SU-DHL-6 (cell line): ENCODE measurements around the gene KRTAP10-5.
"Not testable (repeated sequence)": the region's sequence is repeated elsewhere in the genome, so short reads cannot be mapped to it uniquely, and the experiment has no call there.

Experiments
- EZH2phosphoT487 ChIP-seq: fragments of 200-600 bp; sonication (generic), shearing (Covaris generic); conservative IDR thresholded peaks from 2 replicates; pipeline ENCODE4 v1.6.1; 2018; ENCODE audit warnings: mild to moderate bottlenecking, antibody characterized with exemption, low read length, moderate library complexity, mixed read lengths
- TF ChIP-seq, protein P1 (sequence below): fragments of 200-600 bp; sonication (generic); IDR thresholded peaks from one replicate; pipeline ENCODE4 v1.5.1; 2017; ENCODE audit warnings: antibody characterized with exemption, mild to moderate bottlenecking, low read length, moderate library complexity; ENCODE audit not compliant: insufficient read depth, poor library complexity, severe bottlenecking

DNA sequence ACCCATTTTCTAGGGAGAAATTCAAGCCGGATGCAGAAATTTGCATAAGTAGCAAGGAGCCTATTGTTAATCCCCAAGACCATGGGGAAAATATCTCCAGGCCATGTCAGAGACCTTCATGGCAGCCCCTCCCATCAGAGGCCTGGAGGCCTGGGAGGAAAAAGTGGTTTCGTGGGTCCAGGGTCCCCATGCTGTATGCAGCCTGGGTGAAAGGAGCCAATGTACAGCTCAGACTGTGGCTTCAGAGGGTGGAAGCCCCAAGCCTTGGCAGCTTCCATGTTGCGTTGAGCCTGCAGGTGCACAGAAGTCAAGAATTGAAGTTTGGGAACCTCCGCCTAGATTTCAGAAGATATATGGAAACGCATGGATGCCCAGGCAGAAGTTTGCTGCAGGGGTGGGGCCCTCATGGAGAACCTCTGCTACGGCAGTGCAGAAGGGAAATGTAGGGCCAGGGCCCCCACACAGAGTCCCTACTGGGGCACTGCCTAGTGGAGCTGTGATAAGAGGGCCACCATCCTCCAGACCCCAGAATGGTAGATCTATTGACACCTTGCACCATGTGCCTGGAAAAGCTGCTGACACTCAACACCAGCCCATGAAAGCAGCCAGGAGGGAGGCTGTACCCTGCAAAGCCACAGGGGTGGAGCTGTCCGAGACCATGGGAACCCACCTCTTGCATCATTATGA is 29.9 kb upstream of the KRTAP10-5 start:
- TF ChIP-seq, protein P1, sequence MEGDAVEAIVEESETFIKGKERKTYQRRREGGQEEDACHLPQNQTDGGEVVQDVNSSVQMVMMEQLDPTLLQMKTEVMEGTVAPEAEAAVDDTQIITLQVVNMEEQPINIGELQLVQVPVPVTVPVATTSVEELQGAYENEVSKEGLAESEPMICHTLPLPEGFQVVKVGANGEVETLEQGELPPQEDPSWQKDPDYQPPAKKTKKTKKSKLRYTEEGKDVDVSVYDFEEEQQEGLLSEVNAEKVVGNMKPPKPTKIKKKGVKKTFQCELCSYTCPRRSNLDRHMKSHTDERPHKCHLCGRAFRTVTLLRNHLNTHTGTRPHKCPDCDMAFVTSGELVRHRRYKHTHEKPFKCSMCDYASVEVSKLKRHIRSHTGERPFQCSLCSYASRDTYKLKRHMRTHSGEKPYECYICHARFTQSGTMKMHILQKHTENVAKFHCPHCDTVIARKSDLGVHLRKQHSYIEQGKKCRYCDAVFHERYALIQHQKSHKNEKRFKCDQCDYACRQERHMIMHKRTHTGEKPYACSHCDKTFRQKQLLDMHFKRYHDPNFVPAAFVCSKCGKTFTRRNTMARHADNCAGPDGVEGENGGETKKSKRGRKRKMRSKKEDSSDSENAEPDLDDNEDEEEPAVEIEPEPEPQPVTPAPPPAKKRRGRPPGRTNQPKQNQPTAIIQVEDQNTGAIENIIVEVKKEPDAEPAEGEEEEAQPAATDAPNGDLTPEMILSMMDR: not testable (repeated sequence)
- TF ChIP-seq EZH2phosphoT487: not testable (repeated sequence)
